CD4-positive, alpha-beta T cell treated with Interleukin-1 beta for 1 hour (primary cell): ENCODE results near the gene ERGIC1.
"Not testable (repeated sequence)": the region's sequence is repeated elsewhere in the genome, so short reads cannot be mapped to it uniquely, and the experiment has no call there.

ENCODE experiments used
- DNase-seq, 2 donors: peaks; one replicate each; pipeline ENCODE4 v3.0.0-alpha.2; 2020 to 2022

The ERGIC1 gene

DNA sequence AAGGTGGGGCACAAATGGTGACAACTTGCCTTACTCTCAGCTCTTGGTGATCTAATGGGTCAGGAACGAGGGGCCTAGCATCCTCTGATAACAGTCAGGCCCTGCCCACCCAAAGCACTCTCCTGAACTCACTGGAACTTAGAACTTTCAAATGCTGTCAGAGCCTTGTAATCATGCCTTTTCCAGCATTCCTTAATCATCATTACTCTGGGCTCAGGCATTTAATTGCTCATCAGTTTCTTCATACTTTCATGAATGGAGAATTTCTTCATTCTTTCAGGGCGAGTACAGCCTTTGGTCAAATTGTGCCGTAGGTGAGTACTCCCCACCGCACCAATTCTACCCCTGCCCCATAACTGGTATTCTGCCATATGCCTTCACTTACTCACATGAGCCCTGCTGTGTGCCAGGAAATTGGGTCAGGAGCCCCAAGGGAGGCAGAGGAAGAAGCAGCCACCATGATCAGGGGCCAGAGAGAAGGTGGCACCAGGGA lies 32.8 kb upstream of the ERGIC1 start:
- DNase-seq: no peak

DNA sequence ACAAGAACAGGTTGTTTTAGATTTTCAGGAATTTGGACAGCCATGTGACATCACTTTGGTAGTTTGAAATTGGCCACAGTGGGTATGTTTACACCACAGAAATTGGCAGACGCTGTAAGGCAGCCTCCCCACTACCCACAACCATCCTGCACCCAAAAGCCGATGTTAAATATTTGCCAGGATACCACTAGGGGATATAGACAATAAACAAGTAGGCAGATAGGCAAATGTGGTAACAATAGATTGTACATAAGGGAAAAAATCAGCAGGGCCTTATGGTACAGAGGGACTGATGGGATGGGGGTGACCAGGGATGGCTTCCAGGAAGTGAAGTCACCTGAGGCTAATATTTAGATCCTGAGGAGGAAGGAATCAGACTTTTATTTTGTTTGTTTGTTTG lies 31.9 kb upstream of the ERGIC1 start:
- no peak for DNase-seq

DNA sequence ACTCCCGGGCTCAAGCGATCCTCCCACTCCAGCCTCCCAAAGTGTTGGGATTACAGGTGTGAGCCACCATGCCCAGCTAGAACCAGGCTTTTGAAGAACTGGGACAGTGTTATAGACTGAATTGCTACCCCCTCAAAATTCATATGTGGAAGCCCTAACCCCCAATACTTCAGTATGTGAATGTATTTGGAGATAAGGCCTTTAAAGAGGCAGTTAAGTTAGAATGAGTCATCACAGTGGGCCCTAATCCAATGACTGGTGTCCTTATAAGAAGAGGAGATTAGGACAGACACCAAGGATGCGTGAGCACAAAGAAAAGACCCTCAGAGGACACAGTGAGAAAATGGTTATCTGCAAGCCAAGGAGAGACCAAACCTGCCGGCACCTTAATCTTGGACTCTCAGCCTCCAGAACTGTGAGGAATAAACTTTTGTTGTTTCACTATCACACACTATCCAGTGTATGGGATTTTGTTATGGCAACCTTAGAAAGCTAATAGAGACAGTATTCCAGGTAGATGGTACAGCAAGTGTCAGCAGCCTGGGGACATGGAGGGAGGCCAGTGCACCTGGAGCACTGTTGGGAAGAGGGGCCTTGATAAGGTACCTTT lies 31.4 kb upstream of the ERGIC1 start:
- no peak for DNase-seq

DNA sequence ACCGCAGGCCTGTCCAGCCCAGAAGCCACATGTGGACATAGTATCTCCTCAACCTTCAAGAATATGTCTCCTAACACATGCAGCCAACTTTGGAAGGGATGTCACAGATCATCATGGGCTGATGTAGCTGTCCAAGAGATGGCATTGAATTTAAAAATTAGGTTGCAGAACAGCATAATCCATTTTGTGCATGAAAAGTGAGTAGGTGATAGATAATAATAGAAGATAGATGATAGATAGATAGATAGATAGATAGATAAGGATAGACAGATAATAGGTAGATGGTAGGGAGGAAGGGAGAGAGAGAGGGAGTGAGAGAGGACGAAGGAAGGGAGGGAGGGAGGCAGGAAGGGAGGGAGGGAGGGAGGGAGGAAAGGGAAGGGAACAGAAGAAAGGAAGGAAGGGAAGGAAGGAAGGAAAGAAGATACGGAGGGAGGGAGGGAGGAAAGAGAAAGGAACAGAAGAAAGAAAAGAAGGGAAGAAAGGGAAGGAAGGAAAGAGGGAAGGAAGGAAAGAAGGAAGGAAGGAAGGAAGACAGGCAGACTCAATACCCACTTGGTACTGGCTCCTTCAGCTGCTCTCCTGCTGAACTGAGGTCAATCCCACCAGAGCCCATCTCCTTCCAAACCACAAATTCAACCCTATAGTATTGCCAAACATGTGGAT lies 28.9 kb upstream of the ERGIC1 start:
- no peak for DNase-seq

DNA sequence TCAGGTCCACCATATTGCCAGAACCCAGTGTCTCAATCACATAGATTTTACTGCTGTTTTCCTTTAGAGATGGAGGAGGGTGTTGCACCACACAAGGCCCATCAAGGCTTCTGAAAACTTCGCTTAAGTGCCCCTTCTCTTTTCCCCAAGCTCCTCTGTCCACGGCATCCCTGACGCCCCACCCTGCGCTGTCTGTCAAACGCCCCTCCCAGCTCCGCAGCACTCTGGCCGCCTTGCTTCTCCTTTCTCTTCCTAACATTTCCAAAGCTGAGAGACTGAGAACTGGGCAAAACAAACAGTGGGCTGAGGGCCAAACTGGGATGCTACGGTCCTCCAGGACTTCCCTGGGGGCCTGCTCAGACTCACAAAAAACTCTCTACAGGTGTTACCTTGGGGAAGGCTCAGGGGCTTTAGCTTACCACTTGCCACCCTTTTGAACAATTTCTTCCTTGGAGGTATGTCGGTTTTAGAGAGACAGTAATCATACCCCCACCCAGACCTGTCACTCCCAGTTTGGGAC lies 28.3 kb upstream of the ERGIC1 start:
- no peak for DNase-seq

DNA sequence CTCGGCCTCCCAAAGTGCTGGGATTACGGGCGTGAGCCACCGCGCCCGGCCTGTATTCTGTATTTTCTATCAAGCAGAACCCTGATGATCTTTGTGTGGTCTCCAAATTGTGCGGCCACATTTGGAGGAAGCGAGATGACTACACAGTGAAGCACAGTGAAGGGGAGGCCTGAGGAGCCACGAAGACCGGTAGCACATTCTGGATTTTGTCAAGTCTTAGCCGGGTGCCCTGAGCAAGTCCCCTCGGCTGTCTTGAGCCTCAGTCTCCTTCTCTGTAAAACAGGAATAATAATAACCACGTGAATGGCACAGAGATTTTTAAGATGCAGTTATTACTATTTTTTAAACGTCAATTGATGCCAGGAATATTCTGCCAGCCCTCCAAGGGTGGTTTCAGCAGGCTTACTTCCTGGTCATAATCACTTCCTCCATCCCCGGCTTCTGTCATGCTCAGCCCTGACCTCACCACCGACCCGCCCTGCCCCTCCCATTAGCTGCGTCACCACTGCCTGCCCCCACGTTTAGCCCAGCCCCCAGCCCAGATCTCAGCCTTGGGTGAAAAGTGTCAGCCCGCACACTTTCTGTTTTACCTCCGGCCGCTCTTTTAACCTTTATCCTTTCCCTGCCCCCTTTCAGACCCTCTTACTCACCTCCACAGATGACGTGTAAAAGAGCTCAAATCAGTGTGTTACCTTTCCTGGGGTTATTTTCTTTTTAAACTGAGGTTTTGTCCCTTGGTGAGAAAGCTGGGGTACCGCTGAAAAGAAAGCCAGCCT lies 27.0 kb upstream of the ERGIC1 start:
- DNase-seq: peak; percentile 92 to 94

DNA sequence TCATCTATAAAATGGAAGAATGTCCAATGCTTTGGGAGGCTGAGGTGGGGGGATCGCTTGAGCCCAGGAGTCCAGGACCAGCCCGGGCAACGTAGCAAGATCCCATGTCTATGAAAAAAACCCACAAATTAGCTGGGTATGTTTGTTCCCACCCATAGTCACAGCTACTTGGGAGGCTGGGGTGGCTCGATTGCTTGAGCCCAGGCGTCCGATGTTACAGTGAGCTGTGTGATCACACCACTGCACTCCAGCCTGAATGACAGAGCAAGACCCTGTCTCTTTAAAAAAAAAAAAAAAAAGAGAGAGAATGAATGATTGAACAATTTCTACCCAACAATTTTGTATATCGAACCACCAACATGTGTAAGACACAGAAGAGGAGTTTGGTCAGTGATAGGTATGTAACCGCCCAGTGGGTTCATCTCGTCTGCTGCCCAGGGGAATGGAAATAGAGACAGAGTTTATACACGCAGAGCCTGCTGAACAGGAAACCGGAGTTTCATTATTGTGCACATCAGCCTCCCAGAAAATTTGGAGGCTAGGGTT lies 26.2 kb upstream of the ERGIC1 start:
- DNase-seq: no peak

DNA sequence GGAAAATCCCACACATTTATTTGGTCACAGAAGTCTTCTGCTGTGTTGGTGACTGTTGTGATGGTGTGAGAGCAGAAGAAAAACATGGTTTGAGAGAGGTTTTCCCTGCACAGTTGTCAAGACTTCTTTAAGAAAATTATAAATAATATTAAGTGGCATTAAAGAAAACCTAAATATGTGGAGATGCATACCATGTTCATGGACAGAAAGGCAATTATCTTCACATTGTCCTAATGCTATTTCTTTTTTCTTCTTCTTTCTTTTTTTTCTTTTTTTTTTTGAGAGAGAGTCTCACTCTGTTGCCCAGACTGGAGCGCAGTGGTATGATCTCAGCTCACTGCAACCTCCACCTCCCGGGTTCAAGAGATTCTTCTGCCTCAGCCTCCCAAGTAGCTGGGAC lies 24.3 kb upstream of the ERGIC1 start:
- no peak for DNase-seq

DNA sequence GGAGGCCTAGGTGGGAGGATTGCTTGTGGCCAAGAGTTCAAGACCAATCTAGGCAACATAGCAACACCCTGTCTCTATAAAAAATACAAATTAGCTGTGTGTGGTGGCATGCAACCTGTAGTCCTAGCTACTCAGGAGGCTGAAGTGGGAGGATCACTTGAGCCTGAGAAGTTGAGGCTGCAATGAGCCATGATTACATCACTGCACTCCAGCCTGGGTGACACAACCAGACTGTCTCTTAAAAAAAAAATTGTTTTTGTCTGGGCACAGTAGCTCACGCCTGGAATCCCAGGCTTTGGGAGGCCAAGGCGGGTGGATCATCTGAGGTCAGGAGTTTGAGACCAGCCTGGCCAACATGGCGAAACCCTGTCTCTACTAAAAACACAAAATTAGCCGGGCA lies 23.1 kb upstream of the ERGIC1 start:
- not testable (repeated sequence) for DNase-seq

DNA sequence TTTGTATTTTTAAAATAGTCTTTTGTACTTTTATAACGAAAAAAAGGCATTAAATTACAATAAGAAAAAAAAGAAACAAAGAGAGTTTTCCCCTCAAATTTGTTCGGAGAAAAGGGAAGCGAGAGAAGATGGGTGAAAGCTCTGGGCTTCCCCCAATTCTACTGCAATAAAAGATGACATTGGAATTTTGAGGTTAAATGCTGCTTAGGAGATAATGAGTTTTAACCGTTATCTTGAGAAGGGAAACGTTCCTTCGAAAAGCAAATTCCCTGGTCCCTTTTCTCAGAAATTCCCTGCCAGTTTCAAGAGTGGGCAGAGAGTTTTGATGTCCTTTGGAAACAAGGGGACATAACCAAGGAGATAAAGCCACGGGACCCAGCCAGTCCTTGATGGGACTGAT lies 18.4 kb upstream of the ERGIC1 start:
- no peak for DNase-seq

DNA sequence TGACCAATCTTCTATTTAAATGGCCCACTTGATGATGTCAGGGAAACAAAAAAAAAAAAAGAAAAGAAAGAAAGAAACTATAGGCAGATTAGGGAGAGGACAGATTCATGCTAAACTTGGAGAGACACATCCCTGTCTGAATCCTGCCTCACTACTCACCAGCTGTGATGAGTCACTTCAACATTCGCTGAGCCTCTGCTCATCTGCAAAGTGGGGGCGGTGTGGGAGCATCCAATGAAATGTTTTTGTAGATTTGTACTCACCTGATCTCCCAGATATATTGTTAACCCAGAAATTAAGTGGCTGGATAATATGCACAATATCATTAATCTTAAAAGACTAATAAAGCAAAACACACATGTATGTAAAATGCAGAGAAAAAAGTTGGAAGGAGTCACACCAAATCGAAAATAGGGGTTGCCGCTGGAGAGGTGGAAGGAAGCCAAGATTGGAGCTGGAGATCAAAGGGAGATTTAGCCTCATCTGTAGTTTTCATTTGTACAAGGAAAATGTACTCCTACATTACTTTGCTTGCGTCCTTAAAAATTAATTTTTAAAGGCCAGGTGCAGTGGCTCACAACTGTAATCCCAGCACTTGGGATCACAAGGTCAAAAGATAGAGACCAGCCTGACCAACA lies 17.0 kb upstream of the ERGIC1 start:
- DNase-seq: no peak

DNA sequence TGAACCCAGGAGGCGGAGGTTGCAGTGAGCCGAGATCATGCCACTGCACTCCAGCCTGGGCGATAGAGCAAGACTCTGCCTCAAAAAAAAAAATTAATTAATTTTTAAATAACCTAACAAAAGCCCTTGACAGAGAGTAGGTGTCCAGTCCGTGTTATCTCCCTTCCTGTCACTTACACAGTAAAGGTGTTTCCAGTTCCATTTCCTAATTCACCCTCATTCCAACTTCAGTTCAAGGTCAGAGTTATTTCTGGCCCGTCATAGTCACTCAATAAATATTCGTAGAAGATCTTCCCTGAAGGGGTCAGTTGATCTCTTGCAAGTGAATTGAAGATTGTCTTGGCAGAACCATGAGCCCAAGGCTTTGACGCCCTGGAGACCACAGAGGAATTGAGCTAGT lies 16.4 kb upstream of the ERGIC1 start:
- no peak for DNase-seq

DNA sequence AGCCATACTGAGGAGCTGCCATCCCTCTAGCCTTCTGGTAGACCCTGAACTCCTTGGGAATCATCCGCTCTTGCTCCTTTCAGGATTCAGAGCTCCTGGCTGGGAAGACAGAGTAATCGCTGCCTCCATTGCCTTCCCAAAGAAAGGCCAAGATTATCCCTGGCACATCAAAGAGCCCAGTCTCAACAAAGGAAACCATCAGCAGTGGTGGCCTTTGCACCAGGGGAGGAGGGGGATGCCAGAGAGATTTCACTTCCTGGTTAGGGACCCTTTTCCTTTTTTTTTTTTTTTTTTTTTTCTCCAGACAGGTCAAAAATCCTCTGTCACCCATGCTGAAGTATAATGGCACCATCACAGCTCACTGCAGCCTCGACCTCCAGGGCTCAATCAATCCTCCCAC lies 16.0 kb upstream of the ERGIC1 start:
- no peak for DNase-seq

DNA sequence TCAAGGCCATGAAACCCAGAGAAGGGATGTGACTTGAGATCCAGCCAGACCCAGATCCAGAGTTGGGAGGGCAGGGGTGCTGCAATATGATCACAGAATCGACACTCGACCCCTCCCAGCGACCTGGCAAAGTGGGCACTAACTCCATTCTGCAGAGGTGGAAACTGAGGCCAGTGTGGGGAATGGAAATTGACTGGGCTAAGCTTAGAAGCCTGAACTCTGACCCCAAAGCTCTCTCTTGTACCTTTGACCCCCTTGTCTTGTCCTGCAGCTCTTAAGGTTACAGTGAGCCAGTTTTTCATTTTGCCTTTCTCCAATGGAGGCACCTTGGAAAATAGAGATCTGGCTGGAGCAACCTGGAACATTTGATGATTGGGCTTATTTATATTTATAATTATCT lies 14.5 kb upstream of the ERGIC1 start:
- DNase-seq: no peak

DNA sequence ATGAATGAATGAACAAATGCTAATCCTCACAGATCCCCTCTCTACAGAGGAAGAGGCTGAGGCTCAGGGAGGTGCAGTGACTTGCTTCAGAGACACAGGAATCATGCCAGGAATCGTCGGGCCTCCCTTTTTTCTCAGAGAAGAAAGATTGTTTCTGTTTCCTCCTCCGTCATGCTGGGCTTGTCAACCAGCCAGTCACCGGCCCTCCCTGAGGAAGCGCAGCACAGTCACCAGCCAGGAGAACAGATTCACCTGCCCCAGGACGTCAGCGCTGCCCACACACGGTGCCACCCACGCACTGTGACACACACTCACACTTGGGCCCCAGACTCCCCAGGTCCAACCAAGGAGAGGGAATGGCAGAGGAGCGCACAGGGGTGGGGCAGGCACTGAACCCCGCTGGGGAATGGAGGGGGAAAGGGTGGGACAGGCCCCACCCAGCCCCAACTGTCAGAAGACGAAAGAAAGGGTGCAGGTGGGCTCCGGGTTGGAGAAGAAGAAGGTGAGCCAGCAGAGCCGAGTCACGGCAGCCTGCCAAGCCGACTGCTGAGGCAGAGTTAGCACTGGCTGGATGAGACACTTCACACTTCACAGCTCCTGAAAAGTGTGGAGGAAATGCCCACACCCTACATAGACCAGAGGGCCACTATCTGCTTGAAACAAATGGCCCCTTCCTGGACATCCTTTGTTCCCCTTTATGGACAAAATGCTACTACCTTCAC lies 13.8 kb upstream of the ERGIC1 start:
- no peak for DNase-seq

DNA sequence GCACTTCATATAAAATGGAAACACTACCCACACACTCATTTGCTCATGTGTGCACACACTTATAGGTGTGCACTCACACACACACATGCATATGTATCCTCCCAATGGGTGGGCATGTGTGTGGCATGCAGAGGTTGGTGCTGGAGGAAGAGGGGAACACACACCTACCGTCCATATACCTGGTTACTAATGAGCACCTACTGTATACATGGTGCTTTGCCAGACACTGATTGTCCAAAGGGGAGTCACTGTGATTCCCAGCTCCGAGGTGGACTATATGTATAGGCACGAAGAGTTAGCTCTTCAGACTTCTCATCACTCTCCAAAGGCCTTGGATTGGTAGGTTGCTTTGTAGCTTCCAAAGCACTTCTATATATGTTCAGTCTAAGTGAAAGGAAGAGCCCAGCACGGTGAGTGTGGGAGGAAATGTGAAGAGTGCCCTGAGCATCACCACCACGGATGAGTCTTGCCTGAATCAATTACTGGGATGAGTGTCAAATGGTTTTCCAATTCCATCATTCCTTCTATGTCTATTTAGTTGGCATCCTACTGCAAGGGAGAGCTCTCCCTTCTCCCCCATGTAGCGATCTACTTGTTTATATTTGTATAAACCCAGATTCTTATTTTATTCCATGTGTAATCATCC lies 12.6 kb upstream of the ERGIC1 start:
- no peak for DNase-seq

DNA sequence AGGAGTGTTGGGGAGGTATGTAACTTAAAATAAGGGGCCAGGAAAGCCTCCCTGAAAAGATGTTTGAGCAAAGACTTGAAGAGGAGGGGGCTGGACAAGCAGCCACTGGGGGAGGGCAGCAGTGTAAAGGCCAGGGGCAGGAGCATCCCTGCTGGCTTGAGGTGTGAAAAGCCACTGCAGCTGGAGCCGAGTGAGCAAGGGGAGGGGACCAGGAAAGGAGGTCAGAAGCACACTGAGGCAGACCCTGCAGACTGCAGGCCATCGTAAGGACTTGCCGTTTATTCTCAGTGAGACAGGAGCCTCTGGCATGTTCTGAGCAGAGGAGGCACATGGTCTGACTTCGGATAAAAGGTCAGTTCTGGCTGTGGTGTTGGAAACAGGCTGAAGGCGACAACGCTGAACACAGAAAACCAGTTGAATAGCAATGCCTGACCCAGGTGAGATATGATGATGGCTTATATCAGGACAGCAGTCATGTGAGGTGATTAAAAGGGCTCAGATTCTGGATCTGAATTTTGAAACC lies 10.2 kb upstream of the ERGIC1 start:
- no peak for DNase-seq

DNA sequence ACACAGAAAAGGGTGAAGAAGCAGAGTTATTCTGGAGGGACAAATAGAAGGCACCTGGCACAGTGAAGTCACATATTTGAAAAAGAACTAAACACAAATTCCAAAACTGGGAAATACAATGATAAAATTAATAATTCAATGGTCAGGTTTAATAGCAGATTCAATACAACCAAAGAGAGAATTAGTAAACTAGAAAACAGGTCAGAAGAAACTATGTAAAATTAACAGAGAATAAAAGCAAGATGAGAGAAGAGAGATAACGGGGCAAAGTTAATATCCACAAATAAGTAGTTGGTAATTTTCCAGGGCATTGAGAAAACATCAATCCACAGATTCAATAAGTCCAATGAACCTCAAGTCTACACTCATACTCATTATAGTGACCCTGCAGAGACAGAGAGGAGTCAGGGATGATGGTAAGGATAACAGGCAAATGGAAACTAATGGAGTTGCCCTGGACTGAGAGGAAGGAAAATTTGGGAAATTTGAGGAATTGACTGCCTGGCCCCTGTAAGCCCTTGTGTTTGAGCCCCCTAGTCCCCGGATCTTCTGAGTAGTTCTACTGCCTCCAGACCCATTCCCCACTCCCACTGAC lies 8.3 kb upstream of the ERGIC1 start:
- DNase-seq: no peak

DNA sequence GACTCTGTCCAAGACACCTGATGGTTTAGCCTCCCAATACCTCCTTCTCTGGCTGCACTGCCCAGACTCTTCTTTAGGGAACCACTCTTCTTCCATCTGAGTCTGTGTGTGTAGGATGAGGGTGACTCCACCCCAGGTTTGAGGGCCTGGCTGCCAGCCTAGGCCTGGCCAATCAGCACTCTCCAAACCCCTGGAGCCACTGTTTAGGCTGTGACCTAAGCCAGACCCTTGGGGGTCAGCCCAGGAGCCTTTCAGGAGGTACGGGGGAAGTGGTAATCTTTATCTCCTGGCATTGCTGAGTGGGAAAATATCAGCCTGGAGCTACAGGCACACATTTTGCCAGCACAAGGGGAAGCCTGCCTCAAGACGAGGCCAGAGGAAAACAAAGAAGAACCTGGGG lies 6.2 kb upstream of the ERGIC1 start:
- DNase-seq: no peak

DNA sequence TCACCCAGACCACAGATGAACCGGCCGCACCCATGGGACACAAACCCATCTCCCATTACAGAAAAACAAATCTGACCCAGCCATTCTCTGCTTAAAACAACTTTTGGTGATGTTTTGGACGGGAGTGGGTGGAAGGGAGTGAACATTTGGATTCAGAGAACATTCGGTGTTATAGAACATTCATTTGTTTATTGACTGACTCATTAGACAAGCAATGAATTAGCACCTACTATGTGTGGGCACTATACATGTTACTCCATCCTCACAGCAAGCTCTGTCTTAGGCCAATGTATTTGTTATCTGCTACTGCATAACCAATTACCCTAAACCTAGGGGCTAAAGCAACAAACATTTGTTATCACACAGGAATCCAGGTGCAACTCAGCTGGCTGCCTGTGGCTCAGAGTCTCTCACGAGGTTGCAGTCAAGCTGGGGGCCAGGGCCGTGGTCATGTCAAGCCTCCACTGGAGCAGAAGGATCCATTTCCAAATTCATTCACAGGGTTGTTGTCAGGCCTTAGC lies 5.1 kb upstream of the ERGIC1 start:
- DNase-seq: no peak

DNA sequence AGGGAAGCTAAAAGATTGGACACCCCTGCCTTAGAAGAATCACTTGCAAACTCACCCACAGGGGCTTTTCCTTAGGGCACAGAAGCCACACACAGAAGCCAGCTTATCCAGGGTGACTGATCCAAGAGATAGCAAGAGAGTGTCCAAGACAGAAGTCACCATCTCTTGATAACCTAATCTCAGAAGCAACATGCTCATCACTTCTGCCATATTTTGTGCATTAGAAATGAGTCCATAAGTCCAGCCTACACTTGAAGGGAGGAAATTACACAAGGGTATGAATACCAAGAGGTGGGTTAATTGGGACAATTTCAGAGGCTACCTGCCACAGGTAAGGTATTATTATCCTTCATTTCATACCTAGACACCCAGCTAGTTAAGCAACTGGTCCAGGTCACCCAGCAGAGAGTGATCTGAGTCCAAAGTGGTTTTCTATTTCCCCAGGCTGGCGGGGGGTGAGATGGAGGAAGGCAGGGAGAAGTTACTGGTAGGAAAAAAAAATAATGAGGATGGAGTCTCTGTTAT lies 3.7 kb upstream of the ERGIC1 start:
- DNase-seq: no peak
